Measurements from ENCODE around the gene RPS19BP1.

Gene RPS19BP1

DNA sequence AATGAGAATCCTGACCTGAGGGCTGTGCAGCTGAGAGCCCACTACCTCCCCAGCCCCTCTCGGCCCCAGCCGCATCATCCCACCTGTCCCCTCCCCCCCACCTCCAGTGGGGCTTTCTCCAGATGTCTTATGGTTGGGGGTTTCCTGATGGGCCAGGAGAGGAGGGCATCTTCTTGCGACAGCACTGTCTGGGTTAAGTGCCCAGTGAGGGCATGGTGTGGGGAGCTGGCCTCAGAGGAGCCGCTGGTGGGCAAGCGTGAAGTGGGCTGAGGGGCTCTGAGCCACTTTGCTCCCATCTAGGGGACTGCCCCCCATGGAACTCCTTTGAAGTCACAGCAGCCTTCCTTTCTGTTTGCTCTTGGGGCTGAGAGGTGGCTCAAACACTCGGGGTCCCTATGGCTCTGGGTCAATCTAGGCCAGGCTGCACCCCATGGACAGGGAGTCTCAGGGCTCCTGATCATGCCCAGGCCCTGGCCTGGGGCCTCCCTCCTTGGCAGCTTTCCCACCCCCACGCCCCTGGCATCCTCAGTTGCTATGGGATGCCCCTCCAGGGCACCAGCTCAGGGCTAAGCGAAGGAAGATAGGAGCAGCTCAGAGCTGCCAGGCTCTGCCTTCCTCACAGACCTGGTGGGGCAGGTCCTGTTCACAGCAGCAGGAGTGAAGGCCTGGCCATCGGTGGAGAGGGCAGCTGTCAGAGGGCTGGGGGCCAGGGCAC is 41.4 kb downstream of the RPS19BP1 start:
- H3K27ac ChIP-seq (ENCODE audit: low read depth in 2 of 2, low read length in 2 of 2) = no peak overlapping the region
- no peaks in the 10 kb centered on the region for H3K36me3 ChIP-seq (ENCODE audit: control insufficient read depth in 2 of 2, insufficient read depth in 2 of 2, low read length in 2 of 2)
- H3K4me3 ChIP-seq (ENCODE audit: low read length in 2 of 2) = no peak overlapping the region
- H3K9ac ChIP-seq (ENCODE audit: low read depth in 1 of 2, low read length in 2 of 2) = no peak overlapping the region
- no peaks in the 10 kb centered on the region for H3K27me3 ChIP-seq (ENCODE audit: control insufficient read depth in 2 of 2, insufficient read depth in 2 of 2, low read length in 2 of 2)
- H3K4me1 ChIP-seq (ENCODE audit: control insufficient read depth in 2 of 2, insufficient read depth in 2 of 2, low read length in 2 of 2) = peaks cover 10 to 11% of the 10 kb centered on the region in 2 donors
- no peaks in the 10 kb centered on the region for H3K9me3 ChIP-seq (ENCODE audit: control insufficient read depth in 2 of 2, low read length in 2 of 2)

DNA sequence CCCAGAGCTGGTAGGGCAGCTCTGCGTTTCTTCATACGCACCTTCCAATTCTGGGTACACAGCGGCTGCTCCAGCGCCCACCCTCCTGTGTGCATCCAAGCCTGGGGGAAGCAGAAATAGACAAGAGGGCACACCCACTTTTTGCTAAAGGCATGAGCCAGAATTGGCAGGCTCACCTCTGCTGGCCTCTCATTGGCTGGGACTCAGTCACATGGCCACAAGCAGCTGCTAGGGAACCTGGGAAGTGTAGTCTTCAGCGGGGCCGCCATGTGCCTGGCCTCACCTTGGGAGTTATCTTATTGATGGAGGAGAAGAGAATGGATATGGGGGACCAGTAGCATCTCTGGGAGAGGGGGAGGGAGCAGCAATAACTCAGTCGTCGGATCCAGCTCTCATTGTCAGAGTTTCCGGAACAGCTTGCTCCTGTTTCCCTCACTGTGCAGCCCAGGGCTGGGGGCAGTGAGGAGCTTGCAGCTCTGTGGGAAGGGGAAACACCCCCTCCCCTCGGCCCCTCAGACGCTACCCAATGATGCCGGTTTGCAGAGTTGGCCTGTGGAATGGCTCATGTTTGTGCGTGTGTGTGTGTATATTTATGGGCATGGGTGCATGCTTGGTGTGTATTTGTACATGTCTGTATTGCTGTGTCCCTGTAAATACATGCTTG is 42.3 kb downstream of the RPS19BP1 start:
- no peak overlapping the region for H3K4me3 ChIP-seq (ENCODE audit: low read length in 2 of 2)
- no peaks in the 10 kb centered on the region for H3K27me3 ChIP-seq (ENCODE audit: control insufficient read depth in 2 of 2, insufficient read depth in 2 of 2, low read length in 2 of 2)
- H3K9ac ChIP-seq (ENCODE audit: low read depth in 1 of 2, low read length in 2 of 2) = no peak overlapping the region
- H3K27ac ChIP-seq (ENCODE audit: low read depth in 2 of 2, low read length in 2 of 2) = no peak overlapping the region
- H3K9me3 ChIP-seq (ENCODE audit: control insufficient read depth in 2 of 2, low read length in 2 of 2) = no peaks in the 10 kb centered on the region
- H3K36me3 ChIP-seq (ENCODE audit: control insufficient read depth in 2 of 2, insufficient read depth in 2 of 2, low read length in 2 of 2) = no peaks in the 10 kb centered on the region
- H3K4me1 ChIP-seq (ENCODE audit: control insufficient read depth in 2 of 2, insufficient read depth in 2 of 2, low read length in 2 of 2) = peaks cover 10 to 11% of the 10 kb centered on the region in 2 donors

DNA sequence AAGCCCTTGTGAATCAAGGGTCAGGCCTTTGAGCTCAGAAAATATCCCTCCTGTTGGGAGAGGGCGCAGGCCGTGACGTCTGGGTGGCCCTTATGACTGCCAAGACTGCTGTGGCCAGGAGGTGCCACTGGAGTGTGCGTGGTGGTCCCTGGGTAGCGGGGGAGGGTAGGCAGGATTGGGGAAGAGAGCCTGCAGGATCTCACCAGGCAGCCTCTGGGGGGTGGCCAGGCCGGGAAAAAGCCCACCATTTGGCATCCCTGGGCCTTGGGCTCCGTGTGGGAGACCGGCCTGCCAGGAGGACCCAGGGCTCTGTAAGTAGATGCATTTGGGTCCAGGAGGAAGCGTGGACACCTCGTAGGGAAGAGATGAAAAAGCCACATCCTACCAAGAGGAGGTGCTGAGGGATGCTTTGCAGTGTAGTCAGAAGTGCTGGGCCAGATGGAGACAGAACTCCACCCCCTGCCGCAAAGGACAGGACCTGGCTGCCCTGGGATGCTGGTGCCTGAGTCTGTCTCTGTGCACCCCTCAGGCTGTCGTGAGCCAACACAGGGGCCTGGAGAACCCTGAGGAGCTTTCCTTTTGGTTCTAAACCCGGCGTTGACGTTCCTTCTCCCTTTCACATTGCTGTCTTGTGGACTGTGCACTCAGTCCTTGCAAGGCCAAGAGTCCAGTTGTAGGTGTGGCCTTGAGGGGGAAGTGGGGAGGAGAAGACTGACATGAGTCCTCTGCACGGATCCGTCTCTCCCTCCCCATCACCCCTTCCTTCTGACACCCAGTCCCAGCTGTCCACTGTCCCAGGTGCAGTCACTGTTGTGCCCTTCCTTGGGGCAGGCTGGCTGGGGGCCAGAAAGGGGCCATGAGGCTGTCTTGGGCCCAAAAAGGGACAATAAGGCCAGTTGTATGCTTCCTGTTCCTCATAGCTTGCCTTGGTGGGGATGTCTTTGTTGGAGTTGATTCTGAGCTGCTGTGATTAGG is 43.2 kb downstream of the RPS19BP1 start:
- Histone ChIP-seq H3K9me3 (ENCODE audit: control insufficient read depth in 2 of 2, low read length in 2 of 2) (no peaks in the 10 kb centered on the region), H3K27ac (ENCODE audit: low read depth in 2 of 2, low read length in 2 of 2) (no peak overlapping the region), H3K27me3 (ENCODE audit: control insufficient read depth in 2 of 2, insufficient read depth in 2 of 2, low read length in 2 of 2) (no peaks in the 10 kb centered on the region), H3K9ac (ENCODE audit: low read depth in 1 of 2, low read length in 2 of 2) (no peak overlapping the region), H3K4me1 (ENCODE audit: control insufficient read depth in 2 of 2, insufficient read depth in 2 of 2, low read length in 2 of 2) (peaks cover 10 to 11% of the 10 kb centered on the region in 2 donors), H3K36me3 (ENCODE audit: control insufficient read depth in 2 of 2, insufficient read depth in 2 of 2, low read length in 2 of 2) (no peaks in the 10 kb centered on the region), H3K4me3 (ENCODE audit: low read length in 2 of 2) (no peak overlapping the region)

DNA sequence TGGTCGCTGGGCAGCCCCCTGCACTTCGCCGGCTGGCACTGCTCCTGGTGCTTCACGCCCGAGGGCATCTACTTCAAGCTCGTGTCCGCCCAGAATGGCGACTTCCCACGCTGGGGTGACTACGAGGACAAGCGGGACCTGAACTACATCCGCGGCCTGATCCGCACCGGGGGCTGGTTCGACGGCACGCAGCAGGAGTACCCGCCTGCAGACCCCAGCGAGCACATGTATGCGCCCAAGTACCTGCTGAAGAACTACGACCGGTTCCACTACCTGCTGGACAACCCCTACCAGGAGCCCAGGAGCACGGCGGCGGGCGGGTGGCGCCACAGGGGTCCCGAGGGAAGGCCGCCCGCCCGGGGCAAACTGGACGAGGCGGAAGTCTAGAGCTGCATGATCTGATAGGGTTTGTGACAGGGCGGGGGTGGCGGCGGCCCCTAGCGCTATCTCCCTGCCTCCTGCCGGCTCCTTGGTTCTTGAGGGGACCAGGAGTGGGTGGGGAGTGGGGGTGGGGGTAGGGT is 43.9 kb downstream of the RPS19BP1 start:
- Histone ChIP-seq H3K4me1 (ENCODE audit: control insufficient read depth in 2 of 2, insufficient read depth in 2 of 2, low read length in 2 of 2) (peaks cover 10 to 11% of the 10 kb centered on the region in 2 donors), H3K9me3 (ENCODE audit: control insufficient read depth in 2 of 2, low read length in 2 of 2) (no peaks in the 10 kb centered on the region), H3K27ac (ENCODE audit: low read depth in 2 of 2, low read length in 2 of 2) (no peak overlapping the region), H3K36me3 (ENCODE audit: control insufficient read depth in 2 of 2, insufficient read depth in 2 of 2, low read length in 2 of 2) (no peaks in the 10 kb centered on the region), H3K27me3 (ENCODE audit: control insufficient read depth in 2 of 2, insufficient read depth in 2 of 2, low read length in 2 of 2) (no peaks in the 10 kb centered on the region), H3K4me3 (ENCODE audit: low read length in 2 of 2) (no peak overlapping the region), H3K9ac (ENCODE audit: low read depth in 1 of 2, low read length in 2 of 2) (no peak overlapping the region)

DNA sequence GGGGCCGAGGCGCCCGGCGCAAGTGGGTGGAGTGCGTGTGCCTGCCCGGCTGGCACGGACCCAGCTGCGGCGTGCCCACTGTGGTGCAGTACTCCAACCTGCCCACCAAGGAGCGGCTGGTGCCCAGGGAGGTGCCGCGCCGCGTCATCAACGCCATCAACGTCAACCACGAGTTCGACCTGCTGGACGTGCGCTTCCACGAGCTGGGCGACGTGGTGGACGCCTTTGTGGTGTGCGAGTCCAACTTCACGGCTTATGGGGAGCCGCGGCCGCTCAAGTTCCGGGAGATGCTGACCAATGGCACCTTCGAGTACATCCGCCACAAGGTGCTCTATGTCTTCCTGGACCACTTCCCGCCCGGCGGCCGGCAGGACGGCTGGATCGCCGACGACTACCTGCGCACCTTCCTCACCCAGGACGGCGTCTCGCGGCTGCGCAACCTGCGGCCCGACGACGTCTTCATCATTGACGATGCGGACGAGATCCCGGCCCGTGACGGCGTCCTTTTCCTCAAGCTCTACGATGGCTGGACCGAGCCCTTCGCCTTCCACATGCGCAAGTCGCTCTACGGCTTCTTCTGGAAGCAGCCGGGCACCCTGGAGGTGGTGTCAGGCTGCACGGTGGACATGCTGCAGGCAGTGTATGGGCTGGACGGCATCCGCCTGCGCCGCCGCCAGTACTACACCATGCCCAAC is 44.6 kb downstream of the RPS19BP1 start:
- Histone ChIP-seq H3K9me3 (ENCODE audit: control insufficient read depth in 2 of 2, low read length in 2 of 2) (no peaks in the 10 kb centered on the region), H3K27ac (ENCODE audit: low read depth in 2 of 2, low read length in 2 of 2) (no peak overlapping the region), H3K4me3 (ENCODE audit: low read length in 2 of 2) (no peak overlapping the region), H3K27me3 (ENCODE audit: control insufficient read depth in 2 of 2, insufficient read depth in 2 of 2, low read length in 2 of 2) (no peaks in the 10 kb centered on the region), H3K9ac (ENCODE audit: low read depth in 1 of 2, low read length in 2 of 2) (no peak overlapping the region), H3K4me1 (ENCODE audit: control insufficient read depth in 2 of 2, insufficient read depth in 2 of 2, low read length in 2 of 2) (peaks cover 10 to 11% of the 10 kb centered on the region in 2 donors), H3K36me3 (ENCODE audit: control insufficient read depth in 2 of 2, insufficient read depth in 2 of 2, low read length in 2 of 2) (no peaks in the 10 kb centered on the region)

DNA sequence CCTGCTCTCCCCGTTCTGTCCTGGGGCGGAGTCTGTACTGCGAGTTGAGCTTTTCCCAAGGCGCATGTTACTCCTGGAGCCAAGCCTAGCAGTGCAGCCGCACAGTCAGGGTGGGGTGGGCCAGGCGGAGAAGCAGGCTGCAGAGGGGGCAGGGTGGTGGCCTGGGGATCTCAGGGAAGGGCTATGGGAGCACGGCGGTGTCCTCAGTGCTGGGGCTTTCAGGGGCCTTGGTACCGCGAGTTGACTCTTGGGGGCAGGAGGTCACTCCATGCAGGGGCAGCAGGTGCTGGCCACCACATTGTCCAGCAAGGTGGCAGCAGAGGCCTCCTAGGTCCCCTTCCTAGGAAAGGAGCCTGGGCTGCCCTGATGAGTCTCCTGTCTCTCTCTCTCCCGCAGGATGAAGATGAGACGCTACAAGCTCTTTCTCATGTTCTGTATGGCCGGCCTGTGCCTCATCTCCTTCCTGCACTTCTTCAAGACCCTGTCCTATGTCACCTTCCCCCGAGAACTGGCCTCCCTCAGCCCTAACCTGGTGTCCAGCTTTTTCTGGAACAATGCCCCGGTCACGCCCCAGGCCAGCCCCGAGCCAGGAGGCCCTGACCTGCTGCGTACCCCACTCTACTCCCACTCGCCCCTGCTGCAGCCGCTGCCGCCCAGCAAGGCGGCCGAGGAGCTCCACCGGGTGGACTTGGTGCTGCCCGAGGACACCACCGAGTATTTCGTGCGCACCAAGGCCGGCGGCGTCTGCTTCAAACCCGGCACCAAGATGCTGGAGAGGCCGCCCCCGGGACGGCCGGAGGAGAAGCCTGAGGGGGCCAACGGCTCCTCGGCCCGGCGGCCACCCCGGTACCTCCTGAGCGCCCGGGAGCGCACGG is 45.4 kb downstream of the RPS19BP1 start:
- H3K27ac ChIP-seq (ENCODE audit: low read depth in 2 of 2, low read length in 2 of 2) = no peak overlapping the region
- H3K4me1 ChIP-seq (ENCODE audit: control insufficient read depth in 2 of 2, insufficient read depth in 2 of 2, low read length in 2 of 2) = peaks cover 10 to 11% of the 10 kb centered on the region in 2 donors
- H3K9me3 ChIP-seq (ENCODE audit: control insufficient read depth in 2 of 2, low read length in 2 of 2) = no peaks in the 10 kb centered on the region
- H3K36me3 ChIP-seq (ENCODE audit: control insufficient read depth in 2 of 2, insufficient read depth in 2 of 2, low read length in 2 of 2) = no peaks in the 10 kb centered on the region
- no peak overlapping the region for H3K4me3 ChIP-seq (ENCODE audit: low read length in 2 of 2)
- no peak overlapping the region for H3K9ac ChIP-seq (ENCODE audit: low read depth in 1 of 2, low read length in 2 of 2)
- no peaks in the 10 kb centered on the region for H3K27me3 ChIP-seq (ENCODE audit: control insufficient read depth in 2 of 2, insufficient read depth in 2 of 2, low read length in 2 of 2)

DNA sequence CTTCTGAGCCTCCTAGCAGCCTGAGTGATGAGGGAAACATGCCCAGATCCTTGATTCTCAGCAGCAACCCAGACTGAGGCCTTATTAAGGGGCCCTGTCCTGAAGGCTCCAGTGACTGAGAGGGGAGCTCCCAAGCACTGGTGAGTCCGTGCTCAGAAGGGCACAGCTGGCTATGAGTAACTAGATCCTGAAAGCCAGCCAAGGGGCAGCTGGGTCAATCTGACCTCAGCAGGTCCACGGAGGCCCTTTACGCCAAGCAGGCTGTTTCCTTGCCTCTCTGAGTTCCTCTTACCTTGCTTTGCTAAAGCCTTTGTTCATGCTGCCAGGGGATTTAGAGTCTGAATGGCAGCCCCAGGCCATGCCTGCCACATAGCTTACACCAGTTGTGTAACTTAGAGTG is 49.8 kb downstream of the RPS19BP1 start:
- Histone ChIP-seq H3K9ac (ENCODE audit: low read depth in 1 of 2, low read length in 2 of 2) (no peak overlapping the region), H3K36me3 (ENCODE audit: control insufficient read depth in 2 of 2, insufficient read depth in 2 of 2, low read length in 2 of 2) (peaks cover 0 to under 1% of the 10 kb centered on the region in 2 donors), H3K4me1 (ENCODE audit: control insufficient read depth in 2 of 2, insufficient read depth in 2 of 2, low read length in 2 of 2) (no peaks in the 10 kb centered on the region), H3K27ac (ENCODE audit: low read depth in 2 of 2, low read length in 2 of 2) (no peak overlapping the region), H3K9me3 (ENCODE audit: control insufficient read depth in 2 of 2, low read length in 2 of 2) (no peaks in the 10 kb centered on the region), H3K27me3 (ENCODE audit: control insufficient read depth in 2 of 2, insufficient read depth in 2 of 2, low read length in 2 of 2) (no peaks in the 10 kb centered on the region), H3K4me3 (ENCODE audit: low read length in 2 of 2) (no peak overlapping the region)

DNA sequence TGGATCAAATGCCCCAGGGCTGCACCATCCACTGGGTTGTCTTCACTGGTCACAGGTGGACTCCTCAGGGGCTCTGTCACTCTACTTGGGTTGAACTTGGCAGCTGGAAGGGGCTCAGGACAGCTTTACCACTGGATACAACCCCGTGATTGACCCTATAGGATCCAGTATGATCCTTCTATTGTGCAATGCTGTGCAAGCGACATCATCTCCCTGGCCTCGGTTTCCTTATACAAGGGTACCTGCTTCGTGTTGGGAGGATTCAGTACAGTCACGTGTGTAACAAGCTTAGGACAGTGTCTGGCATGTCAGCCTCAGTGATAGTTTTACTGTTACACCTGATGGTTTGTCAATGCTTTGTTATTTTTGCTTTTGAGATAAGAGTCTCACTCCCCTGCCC is 51.0 kb downstream of the RPS19BP1 start:
- Histone ChIP-seq H3K27ac (ENCODE audit: low read depth in 2 of 2, low read length in 2 of 2) (no peak overlapping the region), H3K4me1 (ENCODE audit: control insufficient read depth in 2 of 2, insufficient read depth in 2 of 2, low read length in 2 of 2) (no peaks in the 10 kb centered on the region), H3K27me3 (ENCODE audit: control insufficient read depth in 2 of 2, insufficient read depth in 2 of 2, low read length in 2 of 2) (no peaks in the 10 kb centered on the region), H3K9ac (ENCODE audit: low read depth in 1 of 2, low read length in 2 of 2) (no peak overlapping the region), H3K4me3 (ENCODE audit: low read length in 2 of 2) (no peak overlapping the region), H3K36me3 (ENCODE audit: control insufficient read depth in 2 of 2, insufficient read depth in 2 of 2, low read length in 2 of 2) (peaks cover 3% of the 10 kb centered on the region in 2 donors), H3K9me3 (ENCODE audit: control insufficient read depth in 2 of 2, low read length in 2 of 2) (no peaks in the 10 kb centered on the region)

DNA sequence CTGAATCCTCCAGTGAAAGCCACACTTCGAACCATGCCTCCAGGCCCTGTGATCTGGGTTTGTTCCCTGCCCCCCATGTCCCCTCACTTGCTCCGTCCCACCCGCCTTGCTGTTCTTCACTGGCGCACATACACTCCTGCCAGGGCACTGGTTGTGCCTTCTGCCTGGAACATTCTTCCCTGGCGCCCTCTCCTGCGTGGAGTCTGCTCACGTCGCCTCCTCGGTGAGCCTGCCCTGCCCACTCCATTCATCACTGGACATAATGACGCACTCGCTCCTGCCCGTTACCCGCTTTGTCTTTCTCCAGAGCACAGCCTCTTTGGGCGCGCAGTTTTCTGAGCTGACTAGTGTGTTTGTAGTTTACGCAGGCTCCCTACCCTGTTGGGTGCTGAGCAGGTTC is 51.5 kb downstream of the RPS19BP1 start:
- H3K4me3 ChIP-seq (ENCODE audit: low read length in 2 of 2) = no peak overlapping the region
- no peaks in the 10 kb centered on the region for H3K27me3 ChIP-seq (ENCODE audit: control insufficient read depth in 2 of 2, insufficient read depth in 2 of 2, low read length in 2 of 2)
- peaks cover 3 to 4% of the 10 kb centered on the region in 2 donors for H3K36me3 ChIP-seq (ENCODE audit: control insufficient read depth in 2 of 2, insufficient read depth in 2 of 2, low read length in 2 of 2)
- H3K27ac ChIP-seq (ENCODE audit: low read depth in 2 of 2, low read length in 2 of 2) = no peak overlapping the region
- H3K9ac ChIP-seq (ENCODE audit: low read depth in 1 of 2, low read length in 2 of 2) = no peak overlapping the region
- no peaks in the 10 kb centered on the region for H3K4me1 ChIP-seq (ENCODE audit: control insufficient read depth in 2 of 2, insufficient read depth in 2 of 2, low read length in 2 of 2)
- no peaks in the 10 kb centered on the region for H3K9me3 ChIP-seq (ENCODE audit: control insufficient read depth in 2 of 2, low read length in 2 of 2)

All from mucosa of rectum (tissue), 2 donors.